OCI-LY3 (cell line): Measurements from ENCODE around the gene FAM135A.

Source experiments
- H2AFZ ChIP-seq: fragments of 200-600, 300-600 bp; shearing (Covaris generic); 2 replicates; pipeline ENCODE4 v1.6.0; 2014; ENCODE audit warnings: antibody characterized with exemption, low read depth, low read length
- H3K27ac ChIP-seq: fragments of 200-600, 300-600 bp; sonication (generic); 2 replicates; pipeline ENCODE4 v1.5.1; 2014; ENCODE audit warnings: mild to moderate bottlenecking, low read length, moderate library complexity, mixed read lengths
- H3K27me3 ChIP-seq: fragments of 200-600, 300-600 bp; sonication (generic); 2 replicates; pipeline ENCODE4 v1.6.1; 2014; ENCODE audit warnings: low read depth, low read length, mixed read lengths
- H3K36me3 ChIP-seq: fragments of 200-600, 300-600 bp; sonication (generic); replicated peaks from 2 replicates; pipeline ENCODE3; 2014; ENCODE audit warnings: low read depth, low read length, mixed read lengths
- H3K4me1 ChIP-seq: fragments of 300-600, 200-600 bp; sonication (generic); 2 replicates; pipeline ENCODE4 v1.6.1; 2014; ENCODE audit warnings: low read length, mixed read lengths
- H3K4me2 ChIP-seq: fragments of 200-600, 300-600 bp; sonication (generic); 2 replicates; pipeline ENCODE4 v1.6.1; 2014; ENCODE audit warnings: low read length, mixed read lengths
- H3K4me3 ChIP-seq: fragments of 300-600, 200-600 bp; sonication (generic); 2 replicates; pipeline ENCODE4 v1.5.1; 2014; ENCODE audit warnings: antibody characterized with exemption, mild to moderate bottlenecking, low read length, moderate library complexity
- H3K79me2 ChIP-seq: fragments of 300-600, 200-600 bp; shearing (Covaris generic); 2 replicates; pipeline ENCODE4 v1.6.1; 2014; ENCODE audit warnings: mild to moderate bottlenecking, low read length, mixed read lengths
- H3K9ac ChIP-seq: fragments of 300-600, 200-600 bp; shearing (Covaris generic); 2 replicates; pipeline ENCODE4 v1.6.0; 2014; ENCODE audit warnings: mild to moderate bottlenecking, low read length, moderate library complexity
- H3K9me3 ChIP-seq: fragments of 200-600, 300-600 bp; shearing (Covaris generic); 2 replicates; pipeline ENCODE4 v1.6.1; 2014; ENCODE audit warnings: low read length, mixed read lengths; ENCODE audit not compliant: insufficient read depth
- H4K20me1 ChIP-seq: fragments of 200-600, 300-600 bp; sonication (generic); 2 replicates; pipeline ENCODE4 v1.6.1; 2016; ENCODE audit warnings: low read length, mixed read lengths; ENCODE audit not compliant: insufficient read depth
- CTCF ChIP-seq: fragments of 200-600, 300-600 bp; sonication (generic); IDR thresholded peaks from 2 replicates; pipeline ENCODE4 v1.5.1; 2014; ENCODE audit warnings: antibody characterized with exemption, low read length, low read depth
- EZH2phosphoT487 ChIP-seq: fragments of 200-600 bp; shearing (Covaris generic); IDR thresholded peaks from 2 replicates; pipeline ENCODE4 v1.6.1; 2018; ENCODE audit warnings: antibody characterized with exemption, mixed run types, low read depth

The FAM135A gene

GRCh38 chr6:70381417-70381782 is 31.9 kb upstream of the FAM135A start:
- peaks cover 9% of the 10 kb centered on the region for H3K4me1 ChIP-seq
- no peaks in the 10 kb centered on the region for H3K36me3 ChIP-seq
- H4K20me1 ChIP-seq: no peaks in the 10 kb centered on the region
- H3K79me2 ChIP-seq: no peaks in the 10 kb centered on the region
- H3K9ac ChIP-seq: no peak overlapping the region
- H3K27me3 ChIP-seq: no peaks in the 10 kb centered on the region
- H2AFZ ChIP-seq: no peak overlapping the region
- no peak overlapping the region for H3K27ac ChIP-seq
- H3K4me2 ChIP-seq: no peak overlapping the region
- TF ChIP-seq EZH2phosphoT487 (no peak), CTCF (no peak)
- no peaks in the 10 kb centered on the region for H3K9me3 ChIP-seq
- H3K4me3 ChIP-seq: no peak overlapping the region

GRCh38 chr6:70385901-70386300 is 27.4 kb upstream of the FAM135A start:
- H3K9ac ChIP-seq: no peak overlapping the region
- H3K4me2 ChIP-seq: no peak overlapping the region

GRCh38 chr6:70388814-70389213 is 24.5 kb upstream of the FAM135A start:
- H3K9ac ChIP-seq: no peak overlapping the region
- H3K27me3 ChIP-seq: no peaks in the 10 kb centered on the region; the same call in 1 of the 2 replicates
- H2AFZ ChIP-seq: no peak overlapping the region
- H3K4me2 ChIP-seq: no peak overlapping the region
- H4K20me1 ChIP-seq: no peaks in the 10 kb centered on the region
- no peak overlapping the region for H3K27ac ChIP-seq
- H3K9me3 ChIP-seq: no peaks in the 10 kb centered on the region
- H3K36me3 ChIP-seq: no peaks in the 10 kb centered on the region
- H3K4me3 ChIP-seq: no peak overlapping the region
- TF ChIP-seq EZH2phosphoT487: no peak
- TF ChIP-seq CTCF: no peak
- H3K4me1 ChIP-seq: no peaks in the 10 kb centered on the region
- no peaks in the 10 kb centered on the region for H3K79me2 ChIP-seq

More at GRCh38 chr6:70385901-70386300, 27.4 kb upstream of the FAM135A start:
- H3K27ac ChIP-seq: no peak overlapping the region
- no peaks in the 10 kb centered on the region for H3K36me3 ChIP-seq
- no peaks in the 10 kb centered on the region for H3K4me1 ChIP-seq
- TF ChIP-seq EZH2phosphoT487 (no peak), CTCF (no peak)
- no peaks in the 10 kb centered on the region for H3K9me3 ChIP-seq
- H3K79me2 ChIP-seq: no peaks in the 10 kb centered on the region
- no peaks in the 10 kb centered on the region for H4K20me1 ChIP-seq
- H2AFZ ChIP-seq: no peak overlapping the region
- no peaks in the 10 kb centered on the region; the same call in 1 of the 2 replicates for H3K27me3 ChIP-seq
- H3K4me3 ChIP-seq: no peak overlapping the region

- H3K27ac ChIP-seq: no peak overlapping the region
Measured at GRCh38 chr6:70389261-70389660, 24.0 kb upstream of the FAM135A start.

More at GRCh38 chr6:70389261-70389660, 24.0 kb upstream of the FAM135A start:
- Histone ChIP-seq H3K79me2 (no peaks in the 10 kb centered on the region), H3K4me2 (no peak overlapping the region), H2AFZ (no peak overlapping the region), H3K36me3 (no peaks in the 10 kb centered on the region), H3K9ac (no peak overlapping the region), H3K27me3 (no peaks in the 10 kb centered on the region; the same call in 1 of the 2 replicates), H3K9me3 (no peaks in the 10 kb centered on the region), H4K20me1 (no peaks in the 10 kb centered on the region), H3K4me1 (no peaks in the 10 kb centered on the region), H3K4me3 (no peak overlapping the region)
- no peak for TF ChIP-seq EZH2phosphoT487
- no peak for TF ChIP-seq CTCF
